Measurements from ENCODE around the gene RGS3.
A peak's percentile ranks its signal among the peaks of the same experiment; 100 is the strongest.

Gene RGS3

GRCh38 chr9:113570749-113571711 is 107.5 kb downstream of the RGS3 start:
- no peak for DNase-seq (ENCODE audit: low read depth)

GRCh38 chr9:113572076-113572861 is 108.7 kb downstream of the RGS3 start:
- no peak for DNase-seq (ENCODE audit: low read depth)

GRCh38 chr9:113573046-113573958 is 109.8 kb downstream of the RGS3 start:
- no peak for DNase-seq (ENCODE audit: low read depth)

- no peak for DNase-seq (ENCODE audit: low read depth)
Measured at GRCh38 chr9:113573959-113574352, 110.4 kb downstream of the RGS3 start.

- no peak for DNase-seq (ENCODE audit: low read depth)
Measured at GRCh38 chr9:113574441-113575262, 111.1 kb downstream of the RGS3 start.

- no peak for DNase-seq (ENCODE audit: low read depth)
Measured at GRCh38 chr9:113577525-113578261, 114.2 kb downstream of the RGS3 start.

GRCh38 chr9:113578279-113578865 is 114.8 kb downstream of the RGS3 start:
- no peak for DNase-seq (ENCODE audit: low read depth)

GRCh38 chr9:113578882-113579282 is 115.4 kb downstream of the RGS3 start:
- peak; percentile 76 for DNase-seq (ENCODE audit: low read depth)

- no peak for DNase-seq (ENCODE audit: low read depth)
Measured at GRCh38 chr9:113579283-113580040, 115.9 kb downstream of the RGS3 start.

- DNase-seq (ENCODE audit: low read depth) = peak; percentile 42
Measured at GRCh38 chr9:113580041-113580953, 116.8 kb downstream of the RGS3 start.

GRCh38 chr9:113580954-113581311 is 117.4 kb downstream of the RGS3 start:
- DNase-seq (ENCODE audit: low read depth) = no peak

GRCh38 chr9:113581865-113582697 is 118.6 kb downstream of the RGS3 start:
- peak; percentile 60 for DNase-seq (ENCODE audit: low read depth)

- no peak for DNase-seq (ENCODE audit: low read depth)
Measured at GRCh38 chr9:113582698-113583200, 119.2 kb downstream of the RGS3 start.

GRCh38 chr9:113583511-113584427 is 120.2 kb downstream of the RGS3 start:
- DNase-seq (ENCODE audit: low read depth) = no peak

- DNase-seq (ENCODE audit: low read depth) = no peak
Measured at GRCh38 chr9:113584428-113585084, 121.0 kb downstream of the RGS3 start.
